Mesothelial cell of epicardium (in vitro differentiated cells): Measurements from ENCODE around the gene THAP10. TPM values are rescaled to one million over a fixed set of nuclear protein-coding genes. Genes with fewer than 3 reads are reported as not detected.
A peak's percentile ranks its signal among the peaks of the same experiment; 100 is the strongest.

Experiments used
- DNase-seq, 2 experiments: peaks; one replicate each; pipeline ENCODE4 v3.0.0; 2021; ENCODE audit warnings: low spot score in 2 of 2; ENCODE audit not compliant: unreplicated experiment in 2 of 2
- H3K27ac Mint-ChIP-seq: 2 replicates; pipeline ENCODE4 v1.8.0; 2021; ENCODE audit warnings: mixed read lengths
- H3K27me3 Mint-ChIP-seq: 2 replicates; pipeline ENCODE4 v1.8.0; 2021; ENCODE audit warnings: low read depth, mixed read lengths
- H3K36me3 Mint-ChIP-seq: 2 replicates; pipeline ENCODE4 v1.8.0; 2021; ENCODE audit warnings: mixed read lengths
- H3K4me1 Mint-ChIP-seq: 2 replicates; pipeline ENCODE4 v1.8.0; 2021; ENCODE audit warnings: mixed read lengths
- H3K4me3 Mint-ChIP-seq: 2 replicates; pipeline ENCODE4 v1.8.0; 2021; ENCODE audit warnings: mild to moderate bottlenecking, moderate library complexity, mixed read lengths
- H3K9me3 Mint-ChIP-seq: 2 replicates; pipeline ENCODE4 v1.8.0; 2021; ENCODE audit warnings: mixed read lengths
- CTCF ChIP-seq: fragments of 200-600 bp; sonication (generic); IDR thresholded peaks from one replicate; pipeline ENCODE4 v1.5.0; 2021; ENCODE audit warnings: antibody characterized with exemption; ENCODE audit not compliant: unreplicated experiment
- total RNA-seq: library from RNA; stranded (reverse); gene quantifications from 3 replicates; pipeline ENCODE4 v1.2.1, GENCODE V29; 2021

The THAP10 gene
- total RNA-seq, 1 donor from 2014 or later: 2.9 TPM

GRCh38 chr15:70833422-70833821 is 58.8 kb downstream of the THAP10 start:
- Mint-ChIP-seq H3K27me3 (no peaks in the 10 kb centered on the region), H3K9me3 (no peaks in the 10 kb centered on the region), H3K4me1 (peaks cover 10% of the 10 kb centered on the region), H3K36me3 (peaks cover 40% of the 10 kb centered on the region), H3K27ac (peak overlapping the region; percentile 94), H3K4me3 (no peak overlapping the region)
- TF ChIP-seq CTCF: no peak
- no peak for DNase-seq

DNA sequence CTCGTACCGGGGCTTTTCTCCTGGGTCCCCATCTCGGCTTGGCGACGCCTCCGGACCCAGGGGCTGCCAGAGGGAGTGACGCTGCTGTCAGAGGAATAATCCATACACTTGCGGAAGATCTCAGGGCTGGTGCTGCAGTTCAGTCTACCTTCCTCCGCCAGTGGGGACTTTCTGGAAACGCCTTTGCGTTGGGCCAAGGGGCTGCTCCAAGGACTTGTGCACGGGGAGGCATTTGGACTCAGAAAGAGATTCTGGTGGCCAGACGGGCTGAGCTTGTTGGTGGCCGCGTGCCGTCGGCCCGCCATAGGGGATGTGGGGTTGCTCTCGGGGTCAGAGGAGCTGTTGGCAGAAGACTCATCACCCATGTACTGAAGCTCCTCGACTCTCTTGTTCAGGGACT is 60.1 kb downstream of the THAP10 start:
- no peak overlapping the region for H3K27ac Mint-ChIP-seq
- DNase-seq: no peak

More for the DNA sequence above, 60.1 kb downstream of the THAP10 start:
- Mint-ChIP-seq H3K9me3 (no peaks in the 10 kb centered on the region), H3K36me3 (peaks cover 40% of the 10 kb centered on the region), H3K27me3 (no peaks in the 10 kb centered on the region), H3K4me3 (no peak overlapping the region), H3K4me1 (peaks cover 10% of the 10 kb centered on the region)
- no peak for TF ChIP-seq CTCF

Other genes starting within 250 kb of the THAP10 start
- gene UACA, start 128.9 kb downstream of the THAP10 start, total RNA-seq: 64.6 to 70.3 TPM (median 68.5 TPM) in 3 replicates
- 24.8 to 27.3 TPM (median 24.9 TPM) in 3 replicates for gene LARP6, start 38.3 kb downstream of the THAP10 start, total RNA-seq
- gene LRRC49, start 393 bp upstream of the THAP10 start, total RNA-seq: 21.2 to 25.5 TPM (median 24.2 TPM) in 3 replicates
- 82.0 to 93.9 TPM (median 83.4 TPM) in 3 replicates for gene THSD4, start 223.0 kb upstream of the THAP10 start, total RNA-seq